HG02973 (cell line): Measurements from ENCODE around the gene SH3PXD2B.
"Not testable (repeated sequence)": the region's sequence is repeated elsewhere in the genome, so short reads cannot be mapped to it uniquely, and the experiment has no call there.

ENCODE experiments used
- ATAC-seq: cut with Tn5 transposase; IDR thresholded peaks from one replicate; pipeline ENCODE4 v1.9.1; 2021; ENCODE audit warnings: moderate library complexity; ENCODE audit not compliant: unreplicated experiment

Gene SH3PXD2B

GRCh38 chr5:172347496-172348052, 106.8 kb downstream of the SH3PXD2B start:
- no peak for ATAC-seq

GRCh38 chr5:172345881-172346280, 108.4 kb downstream of the SH3PXD2B start:
- no peak for ATAC-seq

DNA sequence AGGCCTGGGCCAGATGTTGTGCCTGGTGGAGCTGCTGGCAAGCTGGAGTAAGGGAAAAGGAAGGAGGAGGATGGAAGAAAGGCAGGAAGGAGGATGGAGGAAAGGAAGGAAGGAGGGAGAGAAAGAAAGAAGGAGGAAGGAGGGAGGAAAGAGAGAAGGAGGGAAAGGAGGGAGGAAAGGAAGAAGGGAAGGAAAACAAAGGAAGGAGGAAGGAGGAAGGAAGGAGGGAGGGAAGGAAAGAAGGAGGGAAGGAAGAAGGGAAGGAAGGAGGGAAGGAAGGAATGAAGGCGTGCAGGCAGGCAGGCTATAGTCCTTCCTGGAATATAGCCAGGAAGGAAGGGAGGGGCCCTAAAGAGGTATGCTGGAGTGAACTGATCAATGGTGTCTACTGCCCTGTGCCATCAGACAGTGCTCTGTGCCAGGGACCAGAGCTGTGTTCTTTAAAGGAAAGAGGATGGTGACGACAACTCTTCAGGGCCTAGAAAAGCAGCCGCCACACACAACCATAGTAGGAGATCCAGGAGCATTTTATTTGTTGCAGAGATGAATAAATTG, 109.4 kb downstream of the SH3PXD2B start:
- no peak for ATAC-seq

DNA sequence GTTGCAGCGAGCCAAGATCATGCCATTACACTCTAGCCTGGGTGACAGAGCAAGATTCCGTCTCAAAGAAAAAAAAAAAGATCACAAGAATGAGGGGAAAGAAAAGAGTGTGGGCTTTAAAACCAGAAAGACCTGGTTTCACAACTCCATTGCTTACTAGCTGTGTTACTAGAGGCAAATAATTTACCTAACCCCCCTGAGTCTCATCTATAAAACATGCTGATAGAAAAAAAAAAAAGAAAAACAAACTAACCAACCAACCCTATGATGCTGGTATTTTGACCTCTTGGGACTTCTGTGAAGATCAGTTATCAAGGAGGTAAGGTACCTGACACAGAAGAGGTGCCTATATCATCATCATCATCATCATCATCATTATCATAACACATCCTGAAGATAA, 110.6 kb downstream of the SH3PXD2B start:
- ATAC-seq, result no peak

DNA sequence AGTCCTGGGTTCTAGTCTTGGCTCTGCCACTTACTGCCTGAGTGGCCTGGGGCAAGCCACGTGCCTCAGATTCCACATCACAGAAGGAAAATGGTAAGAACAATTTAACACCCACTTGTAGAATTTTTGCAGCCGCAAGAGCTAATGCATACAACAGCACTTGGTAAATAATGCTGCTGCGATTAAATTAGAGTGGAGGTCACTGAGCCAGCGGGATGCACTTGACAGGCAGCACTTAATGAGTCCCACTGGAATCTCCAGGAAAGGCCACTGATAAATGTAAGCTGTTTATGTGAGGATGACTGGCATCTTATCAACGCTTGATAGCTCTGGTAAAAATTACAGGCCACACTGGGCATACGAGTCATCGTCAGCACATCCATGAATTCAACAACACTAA, 111.4 kb downstream of the SH3PXD2B start:
- no peak for ATAC-seq

DNA sequence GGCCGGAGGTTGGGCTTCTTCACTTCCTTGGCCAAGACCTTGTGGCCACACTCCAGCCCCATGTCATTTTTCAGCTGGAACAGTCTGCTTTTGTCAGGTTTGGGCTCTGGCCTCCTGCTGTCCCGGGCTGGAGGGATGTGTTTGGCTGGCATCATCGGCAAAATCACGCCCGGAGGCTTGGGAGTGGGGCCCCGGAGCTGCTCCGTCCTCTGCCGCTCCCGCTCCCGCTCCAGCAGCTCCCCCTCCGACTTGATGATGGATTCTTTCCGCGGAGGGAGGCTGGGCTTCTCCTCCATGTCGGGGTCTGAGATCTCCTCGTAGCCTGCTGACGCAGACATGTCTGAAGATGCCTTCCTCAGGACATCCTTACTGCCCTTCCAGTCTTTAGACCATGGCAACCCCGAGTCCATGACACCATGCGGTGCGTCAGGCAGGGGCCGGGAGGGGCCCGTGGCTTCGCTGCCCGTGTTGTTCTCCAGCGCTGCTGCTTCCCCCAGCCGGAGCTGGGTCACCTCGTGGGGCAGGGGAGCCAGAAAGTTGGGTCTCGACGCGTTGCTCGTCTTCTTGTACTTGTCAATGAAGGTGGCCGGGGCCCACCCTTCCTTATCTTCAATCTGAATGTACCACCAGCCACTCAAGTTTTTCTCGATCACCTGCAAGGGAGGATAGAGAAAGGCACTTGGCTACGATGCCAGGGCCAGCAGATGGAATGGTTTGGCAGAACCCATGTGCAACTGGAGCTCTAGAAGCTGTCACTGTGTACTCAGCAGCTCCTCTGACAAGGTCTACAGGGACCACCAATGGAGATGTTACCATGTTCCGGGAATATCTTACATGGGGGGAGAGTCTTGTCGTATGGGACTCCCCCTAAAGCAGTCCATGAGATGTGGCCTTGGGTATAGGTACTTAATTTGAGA, 114.8 kb downstream of the SH3PXD2B start:
- ATAC-seq, result no peak

- ATAC-seq, result no peak
These were observed 117.5 kb downstream of the SH3PXD2B start for GRCh38 chr5:172336676-172337285.

DNA sequence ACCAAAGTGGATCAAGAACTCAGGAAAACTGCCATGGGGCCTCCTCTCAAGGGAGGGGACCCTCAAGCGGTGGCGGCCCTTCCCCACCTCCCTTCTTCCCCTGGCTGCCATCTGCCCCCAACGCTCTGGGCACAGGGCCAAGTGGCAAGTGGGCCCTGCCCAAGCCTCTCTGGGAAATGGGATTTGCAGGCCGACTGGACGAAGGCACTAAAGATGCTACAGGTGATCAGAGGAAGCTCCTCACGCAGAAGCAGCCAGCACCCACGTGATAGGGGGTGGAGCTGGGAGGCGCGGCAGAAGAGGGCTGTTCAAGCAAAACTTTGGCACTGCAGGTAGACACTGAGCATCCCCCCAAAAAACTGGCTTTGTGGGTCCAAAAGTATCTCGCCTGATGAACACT, 118.1 kb downstream of the SH3PXD2B start:
- no peak for ATAC-seq

- no peak for ATAC-seq
These were observed 118.6 kb downstream of the SH3PXD2B start for GRCh38 chr5:172335721-172336120.

- ATAC-seq, result no peak
These were observed 119.7 kb downstream of the SH3PXD2B start for GRCh38 chr5:172334641-172335040.

DNA sequence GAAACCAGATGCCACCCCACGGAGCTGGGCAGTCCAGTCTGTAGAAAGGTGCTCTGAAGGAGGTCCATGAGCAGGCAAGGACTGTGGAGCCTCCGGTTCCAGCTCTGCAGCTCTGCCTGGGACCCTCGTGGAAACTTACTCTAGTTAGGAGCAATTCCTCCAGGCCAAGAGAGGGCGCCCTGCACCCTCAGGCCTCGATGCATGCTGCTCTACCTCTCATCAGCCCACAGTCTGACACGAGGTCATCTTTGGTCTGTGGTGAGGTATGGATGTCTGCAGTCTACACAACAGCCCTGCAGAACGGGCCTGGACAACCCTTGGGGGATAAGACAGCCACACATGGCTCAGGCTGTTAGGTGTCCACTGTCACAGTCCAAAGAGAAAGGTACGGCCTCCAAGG, 120.1 kb downstream of the SH3PXD2B start:
- ATAC-seq, result no peak

DNA sequence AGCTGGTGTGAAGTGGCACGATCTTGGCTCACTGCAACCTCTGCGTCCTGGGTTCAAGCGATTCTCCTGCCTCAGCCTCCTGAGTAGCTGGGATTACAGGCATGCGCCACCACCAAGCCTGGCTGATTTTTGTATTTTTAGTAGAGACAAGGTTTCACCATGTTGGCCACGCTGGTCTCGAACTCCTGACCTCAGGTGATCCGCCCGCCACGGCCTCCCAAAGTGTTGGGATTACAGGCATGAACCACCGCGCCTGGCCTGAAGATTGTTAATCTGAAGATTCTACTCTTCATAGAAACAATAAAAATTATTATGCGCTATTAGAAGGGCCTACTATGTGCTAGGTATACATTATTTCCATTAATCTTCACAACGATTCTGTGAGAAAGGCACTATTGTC, 127.4 kb downstream of the SH3PXD2B start:
- not testable (repeated sequence) for ATAC-seq

GRCh38 chr5:172325452-172325851, 128.9 kb downstream of the SH3PXD2B start:
- no peak for ATAC-seq

GRCh38 chr5:172322028-172322965, 132.0 kb downstream of the SH3PXD2B start:
- ATAC-seq, result peak; percentile 54

- no peak for ATAC-seq
These were observed 132.7 kb downstream of the SH3PXD2B start for GRCh38 chr5:172321593-172321992.

- no peak for ATAC-seq
These were observed 134.4 kb downstream of the SH3PXD2B start for GRCh38 chr5:172319708-172320441.

- ATAC-seq, result peak; percentile 55
These were observed 138.5 kb downstream of the SH3PXD2B start for GRCh38 chr5:172315587-172316493.

- no peak for ATAC-seq
These were observed 140.4 kb downstream of the SH3PXD2B start for GRCh38 chr5:172313915-172314314.

DNA sequence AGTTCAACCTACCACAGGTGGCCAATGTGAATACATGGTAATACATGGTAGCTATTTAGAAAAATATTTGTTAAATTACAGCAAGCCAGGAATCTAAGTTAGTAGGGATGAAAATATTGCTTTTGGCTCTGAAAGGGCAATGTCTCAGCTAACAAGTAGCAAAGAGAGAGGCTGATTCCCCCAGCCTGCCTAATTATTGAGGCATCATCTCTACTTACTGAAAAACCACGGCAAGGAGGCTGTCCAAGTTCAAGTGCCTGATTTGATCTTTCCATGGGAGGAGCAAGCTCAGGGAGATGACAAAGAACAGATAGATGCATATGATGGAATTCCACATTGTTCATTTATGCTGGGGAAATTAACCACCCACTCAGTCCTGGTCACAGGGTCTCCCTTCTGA, 142.0 kb downstream of the SH3PXD2B start:
- ATAC-seq, result no peak
